DMS 273 (cell line): ENCODE results near the gene PIK3R1.

ENCODE experiments used
- DNase-seq: peaks from one replicate; lab custom pipeline; 2025; ENCODE audit not compliant: unreplicated experiment; lab: John Stamatoyannopoulos, UW

Gene PIK3R1

DNA sequence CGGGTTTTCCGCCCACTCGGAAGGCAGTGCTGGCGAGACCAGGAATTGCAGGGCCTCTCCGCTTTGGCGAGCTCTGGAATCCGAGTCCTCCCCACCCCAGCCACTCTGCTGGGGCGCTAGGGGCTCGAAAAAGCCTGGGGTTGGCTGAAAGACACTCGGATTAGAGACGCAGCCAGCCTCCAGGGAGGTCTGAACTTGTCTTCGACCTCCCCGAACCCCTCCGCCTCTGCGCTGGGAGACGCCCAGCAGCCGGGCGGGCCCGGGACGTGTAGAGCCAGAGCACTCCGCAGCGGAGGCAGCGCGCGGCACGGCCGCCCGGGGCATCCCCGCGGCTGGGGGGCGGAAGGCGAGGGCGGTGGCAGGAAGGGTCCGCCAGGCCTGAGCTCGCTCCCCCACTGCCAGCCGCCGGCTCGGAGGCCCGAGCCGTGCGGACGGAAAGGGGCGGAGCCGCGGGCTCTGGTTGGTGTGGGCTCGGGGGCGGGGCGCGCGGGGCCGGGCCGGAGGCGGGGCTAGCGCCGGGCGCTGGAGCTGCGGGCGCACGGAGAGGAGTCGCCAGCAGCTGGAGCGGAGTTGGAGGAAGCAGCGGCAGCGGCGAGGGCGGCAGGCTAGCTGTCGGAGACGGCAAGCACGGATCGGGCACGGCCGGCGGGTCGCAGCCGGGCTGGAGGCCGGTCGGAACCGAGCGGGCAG, at the start of gene PIK3R1:
Gene PIK3R1 (plus strand): TSS at position 549 of the 690 bp plus-strand sequence. CDS start 10,920 bp downstream, outside the sequence.
- DNase-seq: peak; percentile 98

DNA sequence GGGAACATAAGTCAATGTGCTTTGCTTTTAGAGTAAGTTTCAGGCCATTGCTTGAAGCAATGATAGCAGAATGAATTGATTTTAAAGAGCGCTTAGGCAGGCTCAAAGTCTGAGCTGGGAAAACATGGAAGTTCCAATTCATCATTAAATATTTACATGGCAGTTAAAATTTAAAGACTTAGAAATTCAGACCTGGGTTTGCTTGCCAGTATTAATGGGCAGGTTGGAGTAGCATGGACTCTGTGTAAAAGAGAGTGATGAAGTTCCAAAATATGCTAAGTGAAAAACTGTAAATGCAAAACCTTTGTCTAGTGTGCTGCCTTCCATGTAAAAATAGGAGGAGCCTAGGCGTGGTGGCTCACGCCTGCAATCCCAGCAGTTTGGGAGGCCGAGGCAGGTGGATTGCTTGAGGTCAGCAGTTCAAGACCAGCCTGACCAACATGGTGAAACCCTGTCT, 48.3 kb upstream of the PIK3R1 start:
- DNase-seq: no peak

DNA sequence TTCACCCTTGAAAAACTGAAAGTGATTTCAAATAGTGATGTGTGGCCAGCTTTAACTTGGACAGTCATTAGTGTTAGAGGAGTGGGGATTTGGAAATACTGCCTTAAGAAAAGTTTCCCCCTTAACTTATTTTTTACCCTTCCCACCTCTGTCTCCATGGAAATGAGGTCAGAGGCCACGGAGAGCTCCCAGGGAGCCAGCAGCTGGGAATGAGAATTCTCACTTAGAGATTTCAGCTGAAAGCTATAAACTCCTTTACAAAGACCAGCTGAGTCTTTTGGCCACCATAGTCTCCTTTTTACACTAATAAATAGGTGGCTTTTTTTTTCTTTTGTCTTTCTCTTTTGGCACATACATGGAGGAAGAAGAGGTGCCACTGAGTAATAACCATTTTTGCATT, 45.7 kb upstream of the PIK3R1 start:
- DNase-seq: peak; percentile 11

DNA sequence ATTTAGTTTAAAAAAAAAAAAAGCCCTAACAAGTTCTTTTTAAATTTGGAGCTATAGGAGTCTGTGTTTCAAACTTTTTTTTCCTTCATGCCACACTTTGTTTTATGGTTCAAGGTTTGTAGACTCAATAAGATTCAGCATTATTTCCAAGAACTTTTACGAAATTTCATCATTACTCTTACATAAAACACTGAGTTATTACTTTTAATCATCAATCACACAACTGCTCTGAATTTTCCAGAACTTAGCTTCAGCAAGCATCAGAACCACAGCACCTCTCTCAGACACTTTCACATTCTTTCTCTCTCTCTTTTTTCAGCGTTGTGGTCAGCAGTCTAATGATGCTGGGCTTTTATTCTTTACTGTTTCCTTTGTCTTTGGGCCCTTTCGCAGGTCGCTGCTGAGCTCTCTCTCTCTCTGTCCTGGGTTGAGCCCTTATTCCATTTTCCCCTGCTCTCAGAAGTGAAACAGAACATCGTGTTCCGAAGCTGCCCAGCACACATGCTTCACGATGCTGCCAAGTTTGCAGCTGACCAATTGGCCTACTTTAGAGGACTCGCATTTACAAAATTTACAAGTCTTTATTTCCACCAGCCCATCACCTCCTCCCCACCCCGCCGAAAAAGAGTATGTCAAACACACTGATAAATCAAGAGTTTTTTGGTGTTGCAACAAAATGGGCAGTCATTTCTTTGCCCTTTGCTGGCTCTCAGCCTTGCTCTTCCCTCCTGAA, 44.6 kb upstream of the PIK3R1 start:
- DNase-seq: no peak

DNA sequence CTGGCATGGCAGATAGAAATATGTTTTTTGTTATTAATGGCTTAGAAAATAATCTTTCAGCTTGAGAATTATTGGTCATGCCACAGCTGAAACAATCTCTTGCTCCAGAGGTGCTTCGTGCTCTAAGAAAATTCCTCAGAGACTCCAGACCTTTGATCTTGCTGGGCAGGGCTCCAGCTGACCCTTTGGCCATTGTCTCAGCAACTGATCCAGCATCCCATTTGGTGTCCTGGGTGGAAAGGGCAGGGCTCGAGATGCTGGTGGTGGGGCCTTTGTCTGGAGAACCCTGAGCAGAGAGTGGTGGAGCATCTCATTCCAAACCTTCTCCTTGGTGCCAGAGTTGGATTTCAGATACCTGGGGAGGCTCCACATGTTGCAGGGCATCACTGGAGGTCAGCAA, 43.2 kb upstream of the PIK3R1 start:
- no peak for DNase-seq

DNA sequence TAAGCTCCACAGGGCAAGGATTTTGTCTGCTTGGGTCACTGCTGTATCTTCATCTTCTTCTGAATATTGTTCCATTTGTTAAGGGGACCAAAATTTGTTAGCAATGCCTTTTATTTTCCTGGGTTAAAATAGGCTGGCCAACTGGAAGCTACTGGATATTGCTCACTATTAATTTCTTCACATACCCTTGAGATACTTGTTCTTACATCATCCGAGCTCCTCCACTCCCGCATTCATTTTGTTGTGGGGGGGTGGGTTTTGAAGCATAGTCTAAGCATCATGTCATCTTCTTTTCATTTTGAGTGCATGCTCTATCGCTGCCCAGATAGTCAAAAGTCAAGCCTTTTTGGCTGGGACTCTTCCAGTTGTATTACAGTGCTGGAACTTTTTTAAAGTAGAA, 42.5 kb upstream of the PIK3R1 start:
- no peak for DNase-seq

DNA sequence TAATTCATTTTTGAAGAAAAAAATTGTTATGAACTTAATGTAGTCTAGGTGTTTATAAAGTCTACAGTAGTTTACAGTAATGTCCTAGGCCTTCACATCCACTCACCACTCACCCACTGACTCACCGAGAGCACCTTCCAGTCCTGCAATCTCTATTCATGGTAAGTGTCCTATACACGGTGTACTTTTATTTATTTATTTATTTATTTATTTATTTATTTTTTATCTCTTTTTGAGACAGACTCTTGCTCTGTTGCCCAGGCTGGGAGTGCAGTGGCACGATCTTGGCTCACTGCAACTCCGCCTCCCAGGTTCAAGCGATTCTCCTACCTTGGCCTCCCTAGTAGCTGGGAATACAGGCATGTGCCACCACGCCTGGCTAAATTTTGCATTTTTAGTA, 39.3 kb upstream of the PIK3R1 start:
- DNase-seq: no peak

DNA sequence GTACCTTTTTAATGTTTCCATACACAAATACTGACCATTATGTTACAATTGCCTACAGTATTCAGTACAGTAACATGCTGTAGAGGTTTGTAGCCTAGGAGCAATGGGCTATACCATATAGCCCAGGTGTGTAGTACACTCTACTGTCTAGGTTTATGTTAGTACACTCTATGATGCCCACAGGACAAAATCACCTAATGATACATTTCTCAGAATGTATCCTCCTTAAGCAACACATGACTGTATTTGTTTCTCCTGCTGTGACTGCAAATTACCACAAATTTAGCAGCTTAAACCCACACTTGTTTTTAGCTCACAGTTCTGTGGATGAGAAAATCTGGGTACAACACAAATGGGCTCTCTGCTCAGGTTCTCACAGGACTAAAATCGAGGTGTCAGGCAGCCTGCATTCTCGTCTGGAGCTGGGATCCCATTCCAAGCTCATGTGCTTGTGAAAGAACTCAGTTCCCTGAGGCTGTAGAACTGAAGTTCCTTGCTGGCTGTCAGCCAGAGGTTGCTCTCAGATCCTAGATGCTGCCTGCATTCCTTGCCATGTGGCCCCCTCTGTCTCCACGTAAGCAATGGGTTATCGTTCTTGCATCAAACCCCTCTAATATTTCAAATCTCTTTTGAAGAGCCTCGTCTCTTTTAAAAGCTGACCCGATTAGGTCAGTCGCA, 38.6 kb upstream of the PIK3R1 start:
- DNase-seq: peak; percentile 6

DNA sequence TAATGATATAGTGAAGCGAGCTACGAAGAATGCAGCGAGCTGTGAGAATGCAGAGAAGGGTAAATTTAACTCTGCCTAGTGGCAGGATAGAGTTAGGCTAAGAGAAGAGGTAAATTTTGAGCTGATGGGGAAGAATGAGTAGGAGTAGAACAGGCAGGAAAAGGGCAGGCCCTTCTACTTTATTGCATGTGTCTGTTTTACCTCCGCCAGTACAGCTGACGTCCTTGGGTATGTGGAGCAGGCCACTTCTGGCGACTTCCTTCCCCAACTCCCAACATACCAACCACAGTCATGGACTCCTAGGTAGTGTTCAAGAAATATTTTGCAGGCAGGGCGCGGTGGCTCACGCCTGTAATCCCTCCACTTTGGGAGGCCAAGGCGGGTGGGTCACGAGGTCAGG, 37.9 kb upstream of the PIK3R1 start:
- no peak for DNase-seq

DNA sequence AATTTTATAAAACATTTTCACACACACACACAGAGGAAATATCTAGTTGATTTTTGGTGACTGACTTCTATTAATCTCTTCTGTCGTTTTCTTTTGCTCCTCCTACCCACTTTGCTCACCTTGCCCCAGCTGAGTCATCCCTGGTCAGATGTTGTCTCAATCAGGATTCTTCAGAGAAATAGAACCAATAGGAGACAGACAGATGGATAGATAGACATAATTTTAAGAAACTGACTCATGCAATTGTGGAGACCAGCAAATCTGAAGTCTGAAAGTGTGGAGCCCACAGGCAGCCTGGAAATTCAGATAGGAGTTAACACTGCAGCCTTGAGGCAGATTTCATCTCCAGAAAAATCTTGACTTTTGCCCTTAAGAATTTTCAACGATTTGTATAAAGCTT, 37.0 kb upstream of the PIK3R1 start:
- DNase-seq: no peak

DNA sequence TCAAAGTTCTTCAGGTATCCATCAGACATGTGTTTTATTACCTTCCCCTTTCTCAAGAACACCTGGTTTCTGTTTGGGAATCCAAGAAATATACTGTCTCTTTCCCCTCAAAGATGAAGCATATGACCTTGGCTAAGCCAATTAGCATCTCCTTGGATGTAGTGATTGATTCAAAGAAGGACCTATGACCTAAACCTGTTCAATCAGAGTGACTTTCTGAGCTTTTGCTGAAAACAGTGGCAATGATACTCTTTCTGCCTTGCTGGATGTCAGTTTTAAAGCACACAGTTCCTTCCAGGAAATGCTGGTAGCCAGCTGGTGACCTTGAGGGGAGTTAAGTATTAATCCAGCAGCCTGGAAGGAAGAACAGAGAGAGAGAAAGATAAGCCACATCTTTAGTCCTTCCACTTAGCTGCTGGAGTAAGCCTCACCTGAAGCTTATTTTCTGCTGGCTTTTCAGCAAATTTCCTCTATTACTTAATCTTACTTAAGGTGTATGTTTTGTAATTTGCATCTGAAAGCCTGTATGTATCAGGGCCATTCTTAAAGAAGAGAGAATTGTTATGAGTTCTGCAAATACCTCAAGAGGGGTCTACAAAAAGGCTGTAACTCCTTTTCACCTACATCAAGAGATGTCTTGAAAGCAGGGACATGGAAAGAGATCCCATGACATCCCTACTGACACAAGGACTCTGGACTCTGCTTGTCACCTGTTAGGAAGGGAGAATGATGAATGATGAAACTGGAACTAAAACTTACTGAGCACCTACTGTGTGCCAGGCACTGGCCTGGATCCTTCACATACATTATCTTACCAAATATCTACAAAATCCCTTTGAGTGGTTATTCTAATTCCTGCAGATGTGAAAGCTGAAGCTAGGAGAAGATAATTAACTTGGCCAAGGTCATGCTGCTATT, 35.2 kb upstream of the PIK3R1 start:
- DNase-seq: no peak

DNA sequence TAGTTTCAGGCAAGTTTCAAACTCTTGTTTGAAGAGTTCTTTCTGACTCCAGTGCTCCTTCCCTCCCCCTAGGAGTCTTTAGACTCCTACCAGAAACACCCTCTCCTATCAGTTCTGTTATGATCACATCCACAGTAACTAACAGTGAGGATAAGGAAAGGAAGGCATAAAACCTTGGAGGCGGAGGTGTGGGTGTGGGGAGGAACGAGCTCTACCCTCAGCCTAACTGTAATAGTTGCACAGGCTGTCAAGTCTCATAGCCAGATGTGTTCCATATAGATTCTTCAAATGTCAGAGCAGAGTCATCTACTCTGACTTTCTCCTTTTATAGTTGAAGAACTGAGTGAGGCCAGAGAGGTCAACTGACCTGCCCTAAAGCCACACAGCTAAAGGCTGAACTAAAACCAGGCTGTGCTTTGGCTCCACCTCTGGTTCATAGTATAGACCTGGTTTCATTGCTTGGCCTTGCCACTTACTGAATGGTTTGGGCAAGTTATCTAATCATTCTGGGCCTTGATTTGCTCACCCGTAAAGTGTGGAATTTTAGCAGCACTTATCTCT, 34.4 kb upstream of the PIK3R1 start:
- DNase-seq: no peak

DNA sequence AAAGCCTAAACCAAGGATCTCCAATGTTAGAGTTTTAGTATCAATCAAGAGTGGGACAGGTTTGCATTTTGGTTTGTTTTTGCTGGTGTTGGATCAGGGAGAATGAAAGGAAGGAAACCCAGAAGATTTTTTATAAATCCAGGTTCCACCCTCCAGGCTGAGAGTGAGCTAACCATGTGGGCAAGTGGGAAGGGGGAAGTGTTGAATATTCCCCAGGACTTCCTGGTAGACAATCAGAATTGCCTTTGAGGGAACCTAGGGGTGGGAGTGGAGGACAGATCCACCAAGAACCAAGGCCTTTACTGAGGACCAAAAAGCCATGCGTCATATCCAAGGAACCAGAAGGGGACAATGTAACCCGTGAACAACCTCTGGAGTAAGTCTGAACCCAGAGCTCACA, 33.5 kb upstream of the PIK3R1 start:
- DNase-seq: no peak

DNA sequence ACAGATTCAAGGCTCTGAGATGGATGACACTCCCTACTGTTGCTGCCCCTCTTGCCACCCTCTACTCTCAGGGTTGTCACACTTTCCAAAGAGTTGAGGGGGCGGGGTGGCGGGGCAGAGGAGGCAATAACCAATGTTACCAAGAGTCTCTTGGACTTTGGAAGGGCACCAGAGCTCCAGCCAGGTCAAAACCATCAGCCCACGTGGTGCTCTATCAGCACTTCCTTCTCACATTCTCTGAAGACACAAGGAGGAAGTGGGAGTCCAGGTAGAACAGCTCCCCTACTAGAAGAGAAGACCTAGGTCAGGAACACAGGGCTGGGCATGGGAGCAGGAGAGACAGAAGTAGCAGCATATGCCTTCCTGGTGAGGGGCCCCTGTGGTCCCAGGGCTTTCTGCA, 33.0 kb upstream of the PIK3R1 start:
- no peak for DNase-seq

DNA sequence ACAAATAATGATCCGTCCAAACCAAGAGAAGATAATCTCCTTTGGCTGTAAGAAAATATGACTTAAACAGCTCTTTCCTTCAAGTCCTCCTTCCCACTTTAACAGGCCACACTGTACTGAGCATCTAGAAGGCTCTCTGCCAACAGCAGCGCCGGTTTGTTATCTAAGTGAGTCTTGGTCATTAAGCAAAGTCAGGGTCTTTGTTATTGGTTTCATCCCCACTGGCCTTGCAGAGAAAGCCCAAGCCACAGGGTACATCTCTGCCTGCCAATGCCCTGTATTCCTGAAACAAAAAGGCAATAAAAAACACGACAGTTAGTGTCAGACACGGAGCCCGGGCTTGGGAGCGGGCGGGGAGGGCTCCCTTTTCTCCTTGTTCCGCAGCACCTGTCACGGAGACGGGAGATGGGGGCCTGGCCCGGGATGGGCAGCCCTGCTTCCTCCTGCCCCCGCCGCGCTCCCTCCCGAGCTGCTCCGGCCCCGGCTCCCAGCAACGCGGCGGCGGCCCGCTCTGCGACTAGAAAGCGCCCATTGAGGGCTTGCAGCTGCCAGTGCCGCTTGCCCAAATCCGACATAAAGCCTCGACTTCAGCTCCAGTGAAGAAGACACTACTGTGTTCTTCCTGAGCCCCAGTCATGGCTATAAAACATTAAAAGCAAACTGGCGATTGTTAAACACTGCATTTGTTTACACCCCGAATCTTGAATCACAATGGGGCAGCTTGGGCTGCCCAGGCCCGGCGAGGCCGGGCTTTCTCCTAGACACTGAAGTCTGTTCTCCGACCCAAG, 28.1 kb upstream of the PIK3R1 start:
- no peak for DNase-seq

DNA sequence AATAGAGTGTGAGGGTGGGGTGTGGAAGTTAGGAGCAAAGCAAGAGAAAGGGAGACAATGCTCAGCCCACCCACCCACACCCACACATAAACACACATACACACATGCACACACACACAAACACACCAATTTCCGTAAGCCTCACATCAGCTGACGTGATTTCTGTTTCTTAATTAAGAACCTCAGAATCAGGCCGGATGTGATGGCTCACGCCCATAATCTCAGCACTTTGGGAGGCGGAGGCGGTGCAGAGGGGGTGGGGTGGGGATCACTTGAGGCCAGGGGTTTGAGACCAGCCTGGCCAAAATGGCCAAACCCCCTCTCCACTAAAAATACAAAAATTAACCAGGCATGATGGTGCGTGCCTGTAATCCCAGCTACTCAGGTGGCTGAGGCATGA, 26.4 kb upstream of the PIK3R1 start:
- no peak for DNase-seq

DNA sequence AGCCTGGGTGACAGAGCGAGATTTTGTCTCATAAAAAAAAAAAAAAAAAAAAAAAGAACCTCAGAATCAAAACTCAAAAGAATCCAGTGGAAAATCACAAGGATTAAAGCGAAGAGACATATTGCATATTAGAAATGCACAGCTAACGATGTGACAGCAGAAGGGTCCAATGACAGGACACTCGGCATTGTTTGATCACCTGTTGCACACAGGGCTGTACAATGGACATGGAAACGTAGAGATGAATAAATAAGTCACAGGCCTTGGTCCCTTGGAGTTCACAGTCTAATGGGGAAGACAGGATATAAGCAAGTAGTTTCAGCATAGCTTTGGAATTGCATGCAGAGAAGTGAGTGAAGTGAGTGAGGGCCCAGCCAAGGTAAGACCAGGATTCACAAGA, 25.9 kb upstream of the PIK3R1 start:
- no peak for DNase-seq

DNA sequence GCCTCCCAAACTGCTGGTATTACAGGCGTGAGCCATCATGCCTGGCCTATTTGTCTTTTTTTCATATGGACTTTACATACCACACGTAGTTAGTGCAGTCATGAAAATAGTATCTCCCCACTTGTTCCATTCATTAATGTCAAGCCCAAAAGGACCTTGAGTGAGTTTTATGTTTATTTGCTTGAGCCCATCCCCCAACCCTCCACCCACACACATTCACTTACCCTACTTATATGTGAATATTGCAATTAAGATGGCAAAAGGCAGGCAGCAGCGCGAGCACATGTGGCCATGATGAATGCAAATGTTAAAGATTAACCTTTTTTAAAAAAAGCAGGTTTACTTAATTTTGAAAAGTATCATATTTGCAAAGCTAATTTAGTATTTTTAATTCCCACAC, 24.9 kb upstream of the PIK3R1 start:
- DNase-seq: no peak

DNA sequence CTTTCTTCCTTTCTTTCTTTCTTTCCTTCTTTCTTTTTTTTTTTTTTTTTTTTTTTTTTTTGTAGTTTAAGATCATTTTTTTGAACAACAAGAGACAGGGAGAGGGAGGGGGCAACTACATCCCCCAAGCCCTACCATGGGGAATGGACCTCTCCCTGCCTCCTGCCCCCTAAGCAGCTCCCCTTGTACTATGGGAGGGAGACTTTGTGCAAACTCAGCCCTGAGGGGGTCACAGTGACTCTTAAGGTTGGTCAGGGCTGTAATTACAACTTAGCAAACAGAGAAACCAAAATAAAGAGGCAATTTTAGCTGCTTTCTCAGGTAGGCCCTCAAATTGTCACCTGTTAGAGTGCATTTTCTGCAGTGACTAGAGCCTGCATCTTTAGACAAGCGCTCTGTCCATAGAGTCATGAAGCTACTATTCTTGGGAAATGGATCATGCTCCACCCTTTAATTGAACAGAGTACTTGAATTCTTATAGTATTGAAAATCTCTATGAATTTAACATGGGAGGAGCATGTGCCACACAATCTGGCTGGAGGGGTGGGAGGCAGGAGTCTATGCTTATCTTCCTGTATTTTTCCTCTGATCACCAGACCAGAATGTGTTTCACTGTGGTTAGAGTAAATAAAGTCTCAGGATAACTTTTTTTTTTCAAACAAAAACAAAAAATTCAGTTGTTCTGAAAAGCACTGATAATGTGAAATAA, 24.3 kb upstream of the PIK3R1 start:
- no peak for DNase-seq
